Kidney capillary endothelial cell (primary cell): Measurements from ENCODE around the gene DAPP1.
"Not testable (repeated sequence)": the region's sequence is repeated elsewhere in the genome, so short reads cannot be mapped to it uniquely, and the experiment has no call there.

Experiments
- DNase-seq: peaks from one replicate; pipeline ENCODE4 v3.0.0-alpha.2; 2018; ENCODE audit warnings: low spot score

The DAPP1 gene

DNA sequence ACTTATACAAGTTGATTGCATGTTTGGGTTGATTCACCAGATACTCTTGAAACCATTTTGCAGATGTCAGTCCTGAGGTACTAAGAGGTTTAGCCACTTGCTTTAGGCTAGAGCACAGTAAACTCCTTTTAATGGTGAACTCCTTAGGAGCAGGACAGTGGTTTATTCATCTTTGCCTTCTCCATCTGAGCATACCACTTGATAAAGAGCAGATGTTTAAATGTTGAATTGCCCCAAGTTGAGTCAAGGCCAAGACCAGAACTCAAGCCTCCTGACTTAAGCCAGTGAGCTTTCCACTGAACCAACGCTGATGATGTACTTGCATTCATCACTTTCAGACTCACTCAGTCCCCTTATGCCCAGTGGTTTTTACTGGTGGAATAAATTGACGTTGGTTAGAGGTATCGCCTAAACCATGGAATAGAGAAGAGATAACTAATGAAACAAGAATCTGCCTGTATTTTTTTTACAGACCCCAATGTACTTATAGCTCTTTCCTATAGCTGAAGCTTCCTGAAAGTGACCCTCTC is 7.5 kb downstream of the DAPP1 start:
- no peak for DNase-seq

DNA sequence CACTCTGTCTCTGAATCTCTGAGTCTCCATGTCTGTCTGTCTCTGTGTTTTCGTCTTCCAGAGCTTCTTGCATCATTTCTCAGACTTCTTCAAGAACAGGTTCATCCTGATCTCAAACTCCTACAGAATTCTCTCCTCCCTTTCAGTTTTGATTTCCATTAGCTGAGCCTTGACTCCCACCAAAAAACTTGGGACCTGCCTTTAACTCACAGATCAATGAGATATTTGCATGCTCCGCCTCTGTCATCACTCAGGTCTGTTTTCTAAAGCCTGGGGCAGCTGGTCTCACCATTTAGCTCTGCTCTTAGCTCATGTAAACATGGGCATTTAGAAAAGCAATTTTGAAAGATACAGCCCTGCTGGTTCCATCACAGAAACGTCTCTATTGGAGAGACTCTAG is 8.6 kb downstream of the DAPP1 start:
- DNase-seq = no peak

DNA sequence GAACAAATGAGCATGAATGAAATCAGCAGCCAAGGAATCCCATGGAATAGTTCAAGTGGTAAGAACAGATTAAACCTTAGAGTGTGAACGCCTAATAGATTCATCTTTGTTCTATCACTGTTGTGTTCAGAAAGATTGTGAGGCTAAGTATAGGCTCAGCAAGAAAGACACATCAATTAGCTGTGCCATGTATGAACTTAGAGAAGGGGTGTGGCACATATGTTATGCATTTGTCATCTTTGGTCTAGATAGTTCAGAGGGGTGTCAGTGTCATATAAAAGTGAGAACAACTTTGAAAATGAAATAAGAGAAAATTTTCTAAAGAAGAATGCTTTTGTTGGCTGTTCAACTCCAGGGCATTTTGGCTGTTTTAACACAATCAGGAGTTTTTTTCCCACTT is 9.4 kb downstream of the DAPP1 start:
- DNase-seq = no peak

DNA sequence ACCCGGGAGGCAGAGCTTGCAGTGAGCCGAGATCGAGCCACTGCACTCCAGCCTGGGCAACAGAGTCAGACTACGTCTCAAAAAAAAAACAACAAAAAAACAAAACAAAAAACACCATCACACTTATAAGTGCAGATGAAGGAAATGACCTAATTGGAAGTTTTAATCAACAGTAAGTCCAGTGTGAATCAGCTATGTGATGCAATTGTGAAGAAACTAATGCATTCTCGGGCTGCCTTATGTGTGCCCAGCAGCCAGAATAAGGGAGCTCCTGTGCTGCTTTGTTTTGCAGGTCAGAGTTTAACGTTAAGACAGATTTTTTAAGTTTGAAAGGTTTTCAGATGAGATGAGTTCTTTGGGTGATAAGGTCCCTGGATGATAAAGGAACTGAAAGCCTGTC is 10.8 kb downstream of the DAPP1 start:
- no peak for DNase-seq

DNA sequence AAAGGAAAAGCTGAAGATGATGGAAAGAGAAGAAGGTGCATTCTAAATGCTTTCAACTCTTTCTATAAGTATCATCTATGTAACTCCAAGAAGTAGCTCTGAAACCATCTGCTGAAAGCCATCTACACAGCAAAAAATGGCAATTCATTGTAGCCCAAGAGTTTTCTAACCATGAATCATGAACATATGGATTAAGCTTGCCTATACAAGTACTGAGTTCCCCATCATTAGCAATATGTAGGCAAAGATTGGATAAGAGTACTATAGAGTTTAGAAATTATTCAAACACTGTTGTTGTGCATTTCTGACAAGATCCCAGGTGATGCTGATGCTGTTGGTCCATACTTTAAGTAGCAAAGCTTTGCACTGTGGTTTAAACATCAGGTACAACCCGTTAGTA is 11.2 kb downstream of the DAPP1 start:
- DNase-seq = no peak

DNA sequence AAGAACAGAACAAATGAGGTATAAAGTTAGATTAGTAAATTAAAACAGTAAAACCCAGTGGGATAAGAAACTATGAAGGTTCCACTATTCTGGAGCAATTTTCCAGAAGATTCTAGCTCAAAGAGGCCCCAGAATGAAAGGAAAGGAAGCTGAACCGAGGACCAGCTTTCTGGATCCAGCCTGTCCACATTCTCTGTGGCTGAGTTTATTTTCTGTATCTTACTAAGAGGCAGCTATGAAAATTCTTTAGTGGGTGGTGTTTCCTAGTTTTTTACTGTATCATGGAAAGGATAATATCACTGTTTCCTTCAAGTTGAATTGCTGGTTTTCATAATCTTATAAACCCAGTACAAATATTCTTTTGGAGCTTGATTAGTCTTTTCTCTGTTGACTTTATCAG is 11.8 kb downstream of the DAPP1 start:
- no peak for DNase-seq

DNA sequence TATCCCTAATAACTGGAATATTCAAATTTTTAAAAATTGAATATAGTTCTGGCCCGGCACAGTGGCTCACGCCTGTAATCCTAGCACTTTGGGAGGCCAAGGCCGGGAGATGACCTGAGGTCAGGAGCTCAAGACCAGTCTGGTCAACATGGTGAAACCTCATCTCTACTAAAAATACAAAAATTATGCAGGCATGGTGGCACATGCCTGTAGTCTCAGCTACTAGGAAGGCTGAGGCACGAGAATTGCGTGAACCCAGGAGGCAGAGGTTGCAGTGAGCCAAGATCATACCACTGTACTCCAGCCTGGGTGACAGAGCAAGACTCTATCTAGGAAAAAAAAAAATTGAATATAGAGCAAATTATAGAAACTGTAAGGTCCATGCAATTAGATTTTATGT is 13.4 kb downstream of the DAPP1 start:
- DNase-seq = not testable (repeated sequence)

DNA sequence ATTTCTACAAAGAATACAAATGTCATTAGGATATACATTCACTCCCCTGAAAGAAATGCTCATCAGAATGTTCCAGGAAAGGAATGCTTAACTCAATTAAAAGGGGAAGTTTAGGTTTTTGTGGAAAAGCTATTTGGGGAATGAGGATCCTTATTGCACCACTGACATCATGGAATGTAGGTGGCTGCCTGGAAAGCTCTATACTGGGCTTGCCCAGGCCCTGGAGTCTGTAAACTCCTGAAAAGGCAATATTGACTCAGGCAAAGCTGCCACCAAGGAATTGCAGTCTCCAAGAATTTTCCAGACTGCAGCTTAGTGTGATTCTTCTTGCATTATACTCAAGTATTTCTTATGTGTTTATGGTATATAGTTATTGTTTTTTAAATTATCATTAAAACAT is 15.7 kb downstream of the DAPP1 start:
- DNase-seq = no peak

DNA sequence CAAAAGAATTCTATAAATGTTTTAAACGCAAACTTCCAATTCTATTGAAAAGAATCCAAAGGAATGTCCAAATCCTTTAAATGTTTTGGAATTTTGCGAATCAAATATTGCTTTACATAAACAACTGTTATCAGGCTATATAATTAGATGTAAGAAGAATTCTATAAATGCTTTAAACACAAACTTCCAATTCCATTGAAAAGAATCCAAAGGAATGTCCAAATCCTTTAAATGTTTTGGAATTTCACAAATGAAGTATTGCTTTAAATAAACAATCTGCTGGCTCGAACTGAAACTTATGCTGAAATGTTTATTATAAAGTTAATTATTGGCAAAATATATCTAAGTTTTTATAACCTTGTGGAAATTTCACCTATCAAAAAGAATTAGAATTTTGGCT is 16.1 kb downstream of the DAPP1 start:
- DNase-seq = no peak

DNA sequence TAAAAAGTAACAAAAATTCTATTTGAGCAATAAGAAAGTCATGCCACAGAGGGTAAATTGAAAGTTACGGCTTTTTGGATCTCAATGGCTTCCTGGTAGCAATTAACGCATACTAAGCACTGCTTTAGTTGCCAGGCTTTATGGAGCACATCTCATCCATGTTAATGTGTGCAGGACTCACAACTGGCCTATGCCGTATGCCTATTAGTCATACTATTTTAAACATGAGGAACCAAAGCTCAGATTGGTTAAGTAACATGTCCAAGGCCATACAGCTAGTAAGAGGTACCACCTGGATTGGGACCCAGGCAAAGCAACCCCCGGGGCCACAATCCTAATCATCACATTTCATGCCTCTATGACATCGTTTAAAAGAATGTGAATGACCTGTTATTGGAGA is 17.1 kb downstream of the DAPP1 start:
- DNase-seq = no peak

DNA sequence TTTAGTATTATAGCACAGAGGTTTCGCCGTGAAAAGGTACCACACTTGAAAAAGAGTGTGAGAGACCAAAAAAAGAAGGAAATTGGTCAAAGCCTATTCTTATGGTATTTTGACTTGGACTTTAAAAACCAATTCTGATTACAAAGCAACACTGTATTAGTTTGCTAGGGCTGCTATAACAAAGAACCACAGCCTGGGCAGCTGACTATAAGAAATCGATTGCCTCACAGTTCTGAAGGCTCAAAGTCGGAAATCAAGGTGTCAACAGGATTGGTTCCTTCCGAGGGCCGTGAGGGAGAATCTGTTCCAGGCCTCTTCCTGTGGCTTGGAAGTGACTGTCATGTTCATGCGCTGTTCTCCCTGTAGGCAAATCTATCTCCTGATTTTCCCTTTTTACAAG is 17.9 kb downstream of the DAPP1 start:
- DNase-seq = no peak

DNA sequence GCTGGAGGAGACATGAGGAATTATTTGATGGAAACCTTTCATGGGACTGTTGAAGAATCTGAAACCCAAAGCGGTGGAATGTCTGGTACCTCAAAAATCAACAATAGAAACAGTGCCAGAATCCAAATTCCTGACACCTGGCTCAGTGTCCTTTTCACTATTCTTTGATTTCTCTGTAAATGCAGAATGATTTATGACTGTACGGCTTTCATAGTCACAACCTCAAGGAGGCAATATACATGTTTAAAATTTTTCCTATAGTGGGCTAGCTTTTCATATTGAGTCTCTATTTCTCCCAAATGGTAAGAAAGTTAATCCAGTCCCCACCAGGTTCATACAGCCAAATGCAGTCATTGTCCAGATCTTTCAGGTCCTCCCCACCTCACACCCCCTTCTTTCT is 19.3 kb downstream of the DAPP1 start:
- DNase-seq = no peak

DNA sequence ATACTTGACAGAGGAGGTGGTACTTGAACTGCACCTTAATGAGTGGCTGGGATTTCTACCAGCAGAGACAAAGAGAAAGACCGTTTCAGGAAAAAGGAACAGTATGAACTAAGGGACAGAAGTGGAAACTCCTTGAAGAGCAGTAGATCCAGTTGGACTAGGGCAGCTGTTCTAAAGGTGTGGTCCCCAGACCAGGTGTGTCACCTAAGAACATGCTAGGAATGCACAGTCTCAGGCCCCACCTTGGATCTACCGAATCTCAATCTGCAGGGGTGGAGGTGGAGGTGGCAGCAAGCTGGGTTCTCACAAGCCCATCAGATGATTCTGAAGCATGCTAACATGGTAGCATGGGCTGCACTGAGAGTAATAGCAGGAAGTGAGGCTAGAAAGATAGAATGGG is 22.3 kb downstream of the DAPP1 start:
- DNase-seq = no peak

DNA sequence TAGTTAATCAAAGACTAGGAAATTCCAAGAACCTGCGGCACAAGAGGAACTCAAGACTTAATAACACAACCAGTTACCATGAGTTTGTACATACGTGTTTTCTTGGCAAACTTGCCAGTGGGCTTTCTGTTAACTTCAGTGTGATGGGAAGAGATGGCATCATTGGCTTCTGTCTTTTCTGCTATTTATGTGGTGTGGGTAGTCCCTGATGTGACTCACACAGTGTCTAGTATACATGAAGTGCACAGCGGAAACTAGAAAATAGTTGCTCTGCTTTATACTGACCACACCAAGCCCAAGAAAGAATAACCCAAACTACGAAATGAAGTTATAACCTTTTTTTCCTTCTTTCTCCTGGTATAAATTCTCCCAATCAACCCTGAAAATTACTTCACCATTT is 24.5 kb downstream of the DAPP1 start:
- no peak for DNase-seq

DNA sequence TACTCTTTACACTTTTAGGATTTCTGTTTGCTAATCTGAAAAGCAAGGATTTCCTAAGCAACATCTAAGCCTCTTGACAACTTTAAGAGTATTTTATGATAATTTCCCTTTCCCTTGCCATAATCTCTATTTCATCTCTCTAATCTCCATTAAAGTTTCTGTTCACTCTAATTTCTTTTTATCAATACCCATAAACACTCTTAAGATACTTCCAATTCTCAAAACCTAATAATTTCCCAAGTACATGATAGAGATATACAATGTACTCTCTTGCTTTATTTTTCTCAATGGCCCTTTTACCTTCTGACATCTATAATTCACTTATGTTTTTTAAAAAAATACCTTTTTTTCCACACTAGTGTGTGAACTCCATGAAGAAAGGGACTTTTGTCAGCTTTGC is 26.8 kb downstream of the DAPP1 start:
- no peak for DNase-seq

DNA sequence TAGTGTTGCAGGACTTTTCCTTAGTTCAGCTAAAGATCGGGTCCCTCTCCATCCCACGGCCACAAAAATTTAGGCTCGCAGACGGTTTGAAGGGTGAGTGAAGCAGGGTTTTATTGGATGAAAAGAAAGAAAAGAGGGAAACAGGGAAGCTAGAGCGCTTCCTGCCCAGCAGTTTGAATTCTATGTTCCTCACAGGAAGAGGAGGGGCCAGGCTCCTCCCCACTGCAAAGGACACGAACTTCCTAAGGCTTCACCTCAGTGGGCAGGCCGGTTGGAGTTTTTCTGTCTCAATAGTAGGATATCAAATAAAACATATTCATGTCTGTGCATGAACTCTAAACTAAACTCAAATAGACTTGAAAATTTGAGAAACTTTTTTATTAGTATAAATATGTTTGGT is 27.4 kb downstream of the DAPP1 start:
- no peak for DNase-seq

DNA sequence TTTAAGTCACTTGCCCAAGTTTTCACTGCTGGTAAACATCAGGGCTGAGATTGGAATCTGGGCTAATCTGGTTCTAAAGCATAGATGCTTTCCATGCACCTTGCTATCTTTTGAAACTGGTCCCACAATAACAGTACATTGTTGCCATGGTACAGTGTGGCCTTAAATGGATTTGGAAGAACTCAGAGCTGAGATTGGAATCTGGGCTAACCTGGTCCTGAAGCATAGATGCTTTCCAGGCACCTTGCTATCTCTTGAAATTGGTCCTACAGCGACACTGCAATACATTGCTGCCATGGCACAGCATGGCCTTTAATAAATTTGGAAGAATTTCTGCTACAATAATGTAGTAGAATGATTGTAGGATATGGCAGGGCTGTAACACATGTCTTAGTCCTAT is 28.6 kb downstream of the DAPP1 start:
- no peak for DNase-seq

DNA sequence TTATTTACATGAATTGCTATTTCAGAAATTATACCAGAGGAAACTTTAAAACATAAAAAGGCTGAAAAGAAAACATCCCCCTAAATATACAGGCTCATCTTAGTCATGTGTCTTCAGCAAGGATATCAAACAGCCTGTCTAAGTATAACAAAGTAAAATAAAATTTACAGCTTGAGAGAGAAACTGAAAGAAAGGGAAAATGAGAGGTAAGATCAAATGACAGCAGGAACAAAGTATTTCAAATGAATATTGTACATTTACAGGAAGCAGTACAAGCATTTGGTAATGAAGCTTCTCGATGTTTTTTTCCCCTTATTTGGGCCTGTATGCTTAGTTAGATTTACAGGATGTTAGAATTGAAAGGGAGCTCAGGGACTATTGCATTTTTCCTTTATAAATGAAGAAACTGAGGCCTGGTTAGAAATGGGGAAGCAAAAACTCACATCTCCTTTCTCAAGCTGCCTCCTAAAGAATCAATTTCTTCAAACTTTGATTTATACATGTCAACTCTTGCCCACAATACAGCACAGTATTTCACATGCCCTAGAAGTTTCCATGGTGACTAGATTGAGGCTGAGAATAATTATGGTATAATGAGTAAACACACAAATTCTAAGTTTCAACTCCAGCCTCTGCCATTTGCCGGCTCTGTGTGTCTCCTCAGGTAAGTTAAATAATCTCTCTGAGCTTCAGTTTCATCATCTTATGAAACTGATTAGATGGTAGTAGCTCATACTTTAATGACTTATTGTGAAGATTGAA is 29.3 kb downstream of the DAPP1 start:
- DNase-seq = no peak

DNA sequence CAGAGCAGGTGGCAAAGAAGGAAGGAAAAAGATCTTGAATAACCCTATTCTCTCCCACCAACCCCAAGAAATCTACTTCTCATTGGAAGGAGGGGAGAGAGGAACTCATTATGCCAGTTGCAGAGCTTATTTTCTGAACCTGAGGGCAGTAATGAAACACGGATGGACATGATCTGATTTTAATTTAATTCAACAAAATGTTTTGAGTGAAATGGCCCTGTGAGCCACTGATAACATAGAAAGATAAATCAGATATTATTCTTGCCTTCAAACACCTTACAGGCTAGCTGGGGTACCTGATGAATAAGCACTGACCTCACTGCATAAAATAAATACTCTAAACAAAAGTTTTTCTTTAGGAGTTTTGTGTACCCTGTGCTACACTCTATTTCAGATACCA is 30.3 kb downstream of the DAPP1 start:
- no peak for DNase-seq

DNA sequence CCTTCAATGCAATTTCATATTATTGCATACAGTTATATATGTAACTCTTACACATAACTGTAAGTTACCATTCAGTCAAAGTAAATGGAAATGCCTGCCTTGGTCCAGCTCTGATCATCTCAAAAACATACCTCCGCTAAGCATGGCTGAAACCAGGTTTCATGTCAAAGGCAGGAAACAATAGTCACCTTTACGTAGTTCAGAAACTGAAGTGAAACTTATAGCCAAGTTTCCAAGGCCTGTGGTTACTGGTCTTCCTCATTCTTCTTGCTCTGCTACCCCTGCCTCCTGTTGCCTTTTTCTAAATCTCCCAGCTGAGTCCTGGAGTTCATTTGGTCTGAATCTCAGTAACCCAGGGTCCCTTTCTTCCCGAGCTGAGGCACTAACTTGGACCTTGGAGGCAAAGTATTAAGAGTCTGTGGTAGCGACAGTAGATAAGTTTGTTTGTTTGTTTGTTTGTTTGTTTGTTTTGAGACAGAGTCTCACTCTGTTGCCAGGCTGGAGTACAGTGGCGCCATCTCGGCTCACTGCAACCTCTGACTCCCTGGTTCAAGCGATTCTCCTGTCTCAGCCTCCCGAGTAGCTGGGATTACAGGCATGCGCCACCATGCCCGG is 30.8 kb downstream of the DAPP1 start:
- DNase-seq = no peak

DNA sequence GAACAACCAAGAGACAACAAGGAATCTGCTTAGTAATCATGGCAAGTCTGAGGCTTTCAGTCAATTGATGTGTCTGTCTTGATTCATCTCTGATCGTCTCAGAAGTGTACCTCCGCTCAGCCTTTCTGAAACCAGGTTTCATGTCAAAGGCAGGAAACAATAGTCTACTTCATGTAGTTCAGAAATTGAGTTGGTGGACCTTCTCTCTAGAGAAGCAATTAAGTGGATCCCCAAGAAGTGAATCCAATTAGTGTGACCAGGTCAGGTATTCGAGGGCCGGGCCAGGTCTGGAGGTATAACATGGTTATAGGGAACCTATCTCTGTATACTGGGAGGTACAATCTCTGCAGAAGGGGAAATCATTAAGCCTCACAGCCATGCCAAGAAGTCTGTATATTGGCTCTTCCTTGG is 32.0 kb downstream of the DAPP1 start:
- no peak for DNase-seq

DNA sequence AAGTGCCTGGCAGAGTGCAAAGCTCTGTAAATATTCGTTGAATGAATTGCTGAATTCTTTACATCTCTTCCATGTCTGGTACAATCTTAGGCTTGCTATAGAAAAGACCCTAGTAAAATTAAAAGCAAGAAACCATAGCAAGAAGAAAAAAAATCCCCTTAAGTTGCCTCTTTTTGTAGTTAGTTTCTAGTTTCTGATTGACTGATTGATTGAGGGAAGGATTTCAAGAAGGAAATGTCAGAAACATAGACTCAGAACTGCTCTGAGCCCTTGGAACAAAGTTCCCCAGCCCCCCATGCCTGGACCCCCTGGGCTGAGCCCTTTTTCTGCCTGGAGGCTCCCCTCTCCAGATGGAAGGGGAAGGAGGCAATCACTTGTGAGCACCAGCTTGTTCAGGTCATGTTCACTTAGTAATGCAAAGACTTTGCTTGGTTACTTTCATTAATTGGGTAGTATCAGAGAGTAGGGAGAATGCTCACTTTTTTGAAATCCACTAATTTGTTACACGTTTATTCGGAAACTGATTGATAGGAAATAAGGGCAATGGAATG is 35.6 kb downstream of the DAPP1 start:
- DNase-seq = no peak

DNA sequence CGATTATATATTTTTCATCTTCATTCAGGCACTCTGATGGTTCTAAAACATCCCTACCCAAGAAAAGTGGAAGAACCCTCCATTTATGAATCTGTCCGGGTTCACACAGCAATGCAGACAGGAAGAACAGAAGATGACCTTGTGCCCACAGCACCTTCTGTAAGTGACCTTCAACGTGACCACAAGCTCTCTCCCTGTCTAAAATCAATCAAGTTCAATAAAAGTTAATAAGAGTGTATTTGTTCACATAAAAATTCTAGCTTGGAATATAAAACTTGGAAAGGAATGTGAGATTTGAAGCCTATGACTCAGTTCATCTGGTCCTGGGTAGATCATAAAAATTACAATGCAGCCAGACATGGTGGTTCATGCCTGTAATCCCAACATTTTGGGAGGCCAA is 36.6 kb downstream of the DAPP1 start:
- DNase-seq = no peak

DNA sequence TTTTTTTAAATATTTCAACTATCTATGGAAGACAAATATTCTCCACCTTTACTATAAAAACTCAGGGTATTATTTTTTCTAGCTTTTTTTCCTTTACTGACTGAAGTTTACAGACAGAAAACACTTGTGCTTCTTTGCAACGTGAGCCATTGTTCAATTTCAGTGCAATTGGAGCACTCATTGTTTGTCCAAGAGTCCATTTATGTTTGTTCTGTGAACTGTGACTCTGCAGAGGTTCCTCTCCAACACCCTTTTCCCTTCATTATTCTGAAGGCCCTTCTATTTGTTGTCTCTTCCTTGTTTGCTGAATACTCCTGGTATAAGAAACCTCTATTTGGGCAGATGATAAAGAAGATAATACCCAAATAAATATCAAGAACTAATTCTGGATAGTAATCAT is 37.4 kb downstream of the DAPP1 start:
- no peak for DNase-seq
